GM19397 (cell line): ENCODE measurements around the gene PTPRD.

Experiments used
- ATAC-seq: cut with Tn5 transposase; IDR thresholded peaks from one replicate; pipeline ENCODE4 v1.9.1; 2021; ENCODE audit warnings: mild to moderate bottlenecking, moderate library complexity; ENCODE audit not compliant: unreplicated experiment

The PTPRD gene

GRCh38 chr9:10272830-10273229 is 340.0 kb downstream of the PTPRD start:
- no peak for ATAC-seq

GRCh38 chr9:10268531-10269485 is 344.0 kb downstream of the PTPRD start:
- peak; percentile 78 for ATAC-seq

- ATAC-seq, result no peak
Observed at GRCh38 chr9:10265153-10265631, 347.6 kb downstream of the PTPRD start.

GRCh38 chr9:10260501-10260900 is 352.3 kb downstream of the PTPRD start:
- ATAC-seq, result no peak

- no peak for ATAC-seq
Observed at GRCh38 chr9:10259668-10260067, 353.1 kb downstream of the PTPRD start.

GRCh38 chr9:10255758-10256157 is 357.0 kb downstream of the PTPRD start:
- no peak for ATAC-seq

GRCh38 chr9:10254338-10254737 is 358.5 kb downstream of the PTPRD start:
- ATAC-seq, result no peak

GRCh38 chr9:10253341-10253740 is 359.5 kb downstream of the PTPRD start:
- ATAC-seq, result no peak

- ATAC-seq, result no peak
Observed at GRCh38 chr9:10252174-10252573, 360.6 kb downstream of the PTPRD start.

GRCh38 chr9:10251490-10251889 is 361.3 kb downstream of the PTPRD start:
- no peak for ATAC-seq

- no peak for ATAC-seq
Observed at GRCh38 chr9:10250219-10250618, 362.6 kb downstream of the PTPRD start.

GRCh38 chr9:10248890-10249289 is 363.9 kb downstream of the PTPRD start:
- no peak for ATAC-seq

- ATAC-seq, result no peak
Observed at GRCh38 chr9:10242255-10242654, 370.5 kb downstream of the PTPRD start.

- ATAC-seq, result no peak
Observed at GRCh38 chr9:10238087-10238486, 374.7 kb downstream of the PTPRD start.

GRCh38 chr9:10237584-10237983 is 375.2 kb downstream of the PTPRD start:
- no peak for ATAC-seq

GRCh38 chr9:10236161-10236560 is 376.6 kb downstream of the PTPRD start:
- no peak for ATAC-seq

- ATAC-seq, result no peak
Observed at GRCh38 chr9:10235376-10235775, 377.4 kb downstream of the PTPRD start.

- ATAC-seq, result no peak
Observed at GRCh38 chr9:10232352-10232930, 380.4 kb downstream of the PTPRD start.

GRCh38 chr9:10230512-10230911 is 382.3 kb downstream of the PTPRD start:
- peak; percentile 84 for ATAC-seq

- no peak for ATAC-seq
Observed at GRCh38 chr9:10228082-10228481, 384.7 kb downstream of the PTPRD start.

- no peak for ATAC-seq
Observed at GRCh38 chr9:10226996-10227395, 385.8 kb downstream of the PTPRD start.

- ATAC-seq, result no peak
Observed at GRCh38 chr9:10212702-10213101, 400.1 kb downstream of the PTPRD start.
